HG03378 (cell line): Measurements from ENCODE around the gene COL5A3.

Experiments used
- ATAC-seq: cut with Tn5 transposase; IDR thresholded peaks from one replicate; pipeline ENCODE4 v1.9.1; 2021; ENCODE audit warnings: mild to moderate bottlenecking, moderate library complexity; ENCODE audit not compliant: unreplicated experiment

The COL5A3 gene

DNA sequence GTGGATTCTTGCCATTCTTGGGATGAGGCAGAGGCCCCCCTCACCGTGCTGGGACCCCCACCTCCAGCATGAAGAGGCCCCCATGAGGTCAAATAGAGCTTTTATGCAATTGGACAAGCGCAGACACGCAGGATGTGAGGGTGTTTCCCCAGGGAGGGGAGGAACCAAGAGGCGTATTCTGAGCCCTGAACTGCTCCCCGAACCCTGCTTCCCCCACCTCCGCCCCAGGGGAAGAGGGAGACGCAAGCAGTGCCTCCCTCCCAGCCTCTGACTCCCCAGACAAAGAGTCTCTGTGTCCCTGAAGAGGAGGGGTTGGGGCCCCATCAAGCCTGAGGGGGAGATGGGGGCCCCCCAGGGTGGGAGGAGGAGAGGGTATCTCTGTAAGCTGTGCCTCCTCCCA is 1.7 kb upstream of the COL5A3 start:
- no peak for ATAC-seq

DNA sequence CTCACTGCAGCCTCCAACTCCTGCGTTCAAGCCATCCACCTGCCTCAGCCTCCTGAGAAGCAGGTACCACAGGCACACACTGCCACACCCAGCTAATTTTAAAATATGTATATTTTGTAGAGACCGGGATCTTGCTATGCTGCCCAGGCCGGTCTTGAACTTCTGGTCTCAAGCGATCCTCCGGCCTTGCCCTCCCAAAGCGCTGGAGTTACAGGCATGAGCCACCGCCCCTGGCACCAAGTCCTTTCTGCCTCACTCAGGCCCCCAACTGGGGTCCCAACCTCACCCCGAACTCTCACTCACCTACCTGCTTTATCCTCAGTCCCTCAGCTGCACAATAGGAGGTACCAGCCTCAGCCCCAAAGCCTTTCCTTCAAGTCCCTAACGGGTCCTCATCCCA is 635 bp upstream of the COL5A3 start:
- ATAC-seq: no peak

DNA sequence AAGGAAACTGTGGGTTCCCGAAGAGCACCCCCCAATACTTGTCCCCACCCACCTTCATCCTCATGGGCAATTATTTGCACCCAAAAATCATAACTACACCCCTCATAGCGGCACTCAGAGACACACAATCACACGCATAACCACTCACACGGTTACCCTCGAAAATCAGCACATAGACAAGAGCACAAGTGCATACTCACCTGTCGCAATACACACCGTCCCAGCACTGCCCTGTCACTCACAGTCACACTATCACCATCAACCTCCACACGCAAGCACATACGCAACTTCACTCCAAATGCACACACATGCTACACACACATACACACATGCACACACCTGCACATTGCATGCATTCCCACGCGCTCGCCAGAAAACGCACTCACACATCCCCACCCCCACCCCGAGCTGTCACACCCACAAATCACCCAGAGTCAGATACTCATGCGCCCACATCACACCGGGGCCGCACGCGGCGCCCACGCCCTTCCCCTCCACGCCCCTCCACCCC is 535 bp downstream of the COL5A3 start:
- ATAC-seq: no peak

DNA sequence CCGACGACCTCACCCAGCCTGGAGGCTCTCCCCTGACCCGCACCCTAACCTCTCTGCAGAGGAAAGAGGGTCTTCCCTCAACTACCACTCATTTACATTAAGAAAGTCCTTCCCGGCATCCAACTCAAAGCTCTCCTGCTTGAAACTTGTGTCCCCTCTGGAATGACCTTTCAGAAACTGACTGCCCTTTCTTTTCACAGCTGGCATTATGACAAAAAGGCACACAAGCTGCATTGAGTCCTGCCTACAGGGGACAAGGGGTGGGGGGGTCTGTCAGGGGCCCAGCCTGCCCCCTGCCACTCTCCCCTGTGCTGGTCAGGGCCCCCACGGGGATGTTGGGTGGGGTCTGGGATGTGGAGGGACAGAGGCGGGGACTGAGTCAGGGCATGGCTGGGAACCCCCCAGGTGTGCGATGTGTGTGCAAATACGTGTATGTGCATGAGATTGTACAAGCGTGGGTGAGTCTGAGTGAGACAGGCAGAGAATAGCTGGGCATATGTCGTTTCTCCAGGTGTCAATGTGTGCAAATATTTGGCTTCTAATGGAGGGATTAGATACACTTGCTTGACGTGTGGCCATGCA is 2.0 kb downstream of the COL5A3 start:
- no peak for ATAC-seq

DNA sequence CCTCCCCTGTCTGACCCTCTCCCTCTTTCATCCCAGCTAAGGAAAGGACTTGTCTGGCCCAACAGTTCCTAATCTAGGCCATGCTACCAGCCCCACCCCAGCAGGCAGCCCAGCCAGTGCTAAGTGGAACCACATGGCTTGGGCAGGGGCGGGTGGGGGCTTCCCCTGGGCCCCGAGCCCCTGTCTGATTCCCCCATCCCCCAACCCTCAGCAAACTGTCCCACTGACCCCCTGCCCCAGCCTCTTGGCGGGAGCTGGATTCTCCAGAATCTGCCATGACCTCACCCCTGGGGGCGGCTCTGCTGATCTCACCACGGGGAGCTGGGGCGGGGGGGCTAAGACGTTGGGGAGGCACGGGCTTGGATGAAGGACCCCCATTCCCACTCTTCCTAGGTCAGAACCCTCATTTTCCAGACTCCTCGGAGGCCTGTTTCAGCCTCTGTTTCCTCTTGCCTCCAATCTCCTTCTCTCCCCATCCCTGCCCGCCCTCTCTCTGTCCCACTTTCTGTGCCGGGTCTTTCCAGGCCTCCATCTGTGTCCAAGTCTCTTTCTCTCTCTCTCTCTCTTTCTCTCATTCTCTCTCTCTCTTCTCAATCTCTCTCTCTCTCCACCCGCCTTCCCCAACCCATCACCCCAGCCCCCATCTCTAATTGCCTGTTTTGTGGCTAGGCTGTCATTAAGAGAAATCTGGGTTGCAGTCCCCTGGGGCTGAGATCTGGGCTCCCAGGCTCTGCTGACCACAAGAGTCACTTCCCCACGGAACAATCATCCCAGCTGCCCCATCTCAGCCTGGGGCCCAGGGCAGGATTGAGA is 2.7 kb downstream of the COL5A3 start:
- no peak for ATAC-seq

DNA sequence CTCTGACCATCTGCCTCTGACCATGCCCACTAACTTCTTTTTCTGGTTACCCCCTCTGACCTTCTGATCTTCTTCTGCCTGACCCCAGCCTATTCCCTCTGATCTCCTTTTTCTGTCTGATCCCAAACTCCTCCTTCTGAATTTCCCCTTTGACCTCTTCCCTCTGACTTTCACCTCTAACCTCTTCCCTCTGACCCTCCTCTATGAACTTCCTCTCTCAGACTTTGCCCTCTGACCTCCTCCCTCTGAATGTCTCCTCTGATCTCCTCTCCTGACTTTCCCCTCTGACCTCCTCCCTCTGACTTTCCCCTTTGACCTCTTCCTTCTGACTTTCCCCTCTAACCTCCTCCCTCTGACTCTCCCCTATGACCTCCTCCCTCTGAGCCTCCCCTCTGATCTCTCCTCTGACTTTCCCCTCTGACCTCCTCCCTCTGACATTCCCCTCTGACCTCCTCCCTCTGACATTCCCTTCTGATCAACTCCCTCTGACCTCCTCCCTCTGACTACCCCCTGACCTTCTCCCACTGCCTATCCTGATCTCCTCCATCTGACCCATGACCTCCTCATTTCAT is 3.5 kb downstream of the COL5A3 start:
- no peak for ATAC-seq

DNA sequence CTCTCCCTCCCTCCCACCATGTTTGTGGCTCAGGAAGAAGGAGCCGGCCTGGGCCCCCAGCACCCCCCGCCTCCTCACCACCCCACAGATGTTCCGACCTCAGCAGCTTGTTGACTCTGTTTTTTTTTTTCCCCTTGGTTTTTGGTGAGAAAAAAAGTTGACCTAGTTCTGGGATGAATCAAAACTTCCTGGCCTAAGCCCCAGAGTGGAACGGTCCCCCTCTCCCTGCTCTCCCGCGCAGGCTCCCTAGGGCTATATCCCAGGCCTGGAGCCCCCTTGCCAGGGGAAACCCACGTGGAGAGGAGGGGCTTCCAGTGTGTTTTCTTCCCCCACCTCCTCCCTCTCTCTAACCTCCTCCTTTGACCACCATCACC is 4.0 kb downstream of the COL5A3 start:
- ATAC-seq: no peak

DNA sequence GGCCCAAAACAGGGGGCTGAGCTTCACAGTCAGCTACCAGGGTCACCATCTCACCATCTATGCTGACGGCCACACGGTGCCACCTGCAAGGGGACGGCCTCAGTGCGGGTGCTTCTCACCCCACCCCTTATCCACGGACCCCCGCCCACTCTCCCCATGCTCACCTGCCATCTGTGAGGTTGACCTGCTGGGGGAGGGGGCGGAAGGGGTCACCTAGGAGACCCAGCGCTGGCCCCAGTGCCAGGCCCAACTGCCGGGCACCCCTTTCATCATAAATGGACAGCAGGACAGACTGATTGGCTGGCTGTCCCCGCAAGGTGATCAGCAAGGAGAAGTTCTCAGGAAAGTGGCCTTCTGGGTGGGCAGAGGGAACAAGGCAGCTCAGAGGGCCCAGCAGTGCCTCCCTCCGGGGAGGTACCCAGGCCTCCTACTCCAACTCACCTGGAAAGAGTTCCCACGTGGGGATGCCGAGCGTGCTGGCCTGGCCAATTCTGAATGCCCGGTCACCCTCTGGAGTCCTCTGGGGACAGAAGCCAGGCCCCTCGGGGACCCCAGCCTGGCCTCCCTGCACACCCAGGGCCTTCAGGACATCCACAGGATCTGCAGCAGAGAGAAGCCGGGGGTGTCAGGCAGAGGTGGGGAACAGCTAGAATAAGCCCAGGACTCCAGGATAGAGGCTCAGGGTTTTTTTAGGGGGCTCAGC is 4.5 kb downstream of the COL5A3 start:
- no peak for ATAC-seq

DNA sequence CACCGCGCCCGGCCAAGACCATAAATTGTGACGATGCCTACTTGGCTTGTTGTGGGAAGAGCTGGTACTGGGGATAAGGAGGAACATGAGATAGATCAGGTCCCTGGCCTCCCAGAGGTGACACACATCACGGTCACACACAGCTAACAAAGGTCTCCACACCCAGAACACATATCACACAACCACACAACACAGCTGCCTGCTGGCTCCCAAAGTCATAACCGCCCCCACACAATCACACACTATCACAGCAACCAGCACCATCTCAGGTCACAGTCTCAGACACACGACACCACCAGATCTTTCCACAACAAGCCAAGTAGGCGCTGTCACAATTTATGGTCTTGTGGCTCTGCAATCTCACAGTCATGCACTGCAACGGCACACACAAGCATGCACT is 5.7 kb downstream of the COL5A3 start:
- ATAC-seq: no peak

DNA sequence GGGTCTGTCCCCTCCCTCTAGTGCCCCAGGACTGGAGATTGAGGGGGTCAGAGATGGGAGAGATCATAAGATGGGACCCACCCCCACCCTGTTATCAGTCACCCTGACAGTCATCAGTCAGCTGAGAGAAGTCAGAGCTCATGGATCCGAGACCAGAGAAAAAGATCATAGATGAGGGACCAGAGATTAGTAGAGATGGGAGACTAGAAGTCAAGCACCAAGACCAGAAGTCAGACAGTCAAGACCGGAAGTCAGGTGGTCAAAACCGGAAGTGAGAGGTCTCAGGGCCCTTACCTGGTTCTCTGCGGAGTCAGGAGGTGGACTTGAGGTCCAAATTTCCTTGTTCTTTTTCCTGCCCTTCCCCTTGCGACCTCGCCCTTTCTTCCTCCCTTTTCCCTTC is 7.0 kb downstream of the COL5A3 start:
- ATAC-seq: no peak

DNA sequence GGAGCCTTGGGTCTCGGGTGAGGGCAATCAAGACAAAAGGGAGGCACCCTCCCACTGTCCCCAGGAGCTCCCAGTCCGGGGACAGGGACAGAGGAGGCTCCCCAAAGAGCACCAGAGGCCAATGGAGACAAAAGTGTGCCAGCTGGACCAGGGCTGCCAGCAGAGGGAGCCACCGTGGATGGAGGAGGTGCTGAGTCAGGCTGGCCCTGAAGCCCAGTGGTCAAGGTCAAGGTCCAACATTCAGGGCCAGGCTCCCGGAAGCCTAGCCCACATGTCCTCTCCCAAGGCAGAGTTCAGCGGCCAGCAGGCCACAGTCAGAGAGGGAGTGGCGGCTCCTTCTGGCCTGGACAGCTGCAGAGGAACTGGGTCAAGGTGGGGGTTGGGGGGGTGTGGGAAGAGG is 8.4 kb downstream of the COL5A3 start:
- no peak for ATAC-seq

DNA sequence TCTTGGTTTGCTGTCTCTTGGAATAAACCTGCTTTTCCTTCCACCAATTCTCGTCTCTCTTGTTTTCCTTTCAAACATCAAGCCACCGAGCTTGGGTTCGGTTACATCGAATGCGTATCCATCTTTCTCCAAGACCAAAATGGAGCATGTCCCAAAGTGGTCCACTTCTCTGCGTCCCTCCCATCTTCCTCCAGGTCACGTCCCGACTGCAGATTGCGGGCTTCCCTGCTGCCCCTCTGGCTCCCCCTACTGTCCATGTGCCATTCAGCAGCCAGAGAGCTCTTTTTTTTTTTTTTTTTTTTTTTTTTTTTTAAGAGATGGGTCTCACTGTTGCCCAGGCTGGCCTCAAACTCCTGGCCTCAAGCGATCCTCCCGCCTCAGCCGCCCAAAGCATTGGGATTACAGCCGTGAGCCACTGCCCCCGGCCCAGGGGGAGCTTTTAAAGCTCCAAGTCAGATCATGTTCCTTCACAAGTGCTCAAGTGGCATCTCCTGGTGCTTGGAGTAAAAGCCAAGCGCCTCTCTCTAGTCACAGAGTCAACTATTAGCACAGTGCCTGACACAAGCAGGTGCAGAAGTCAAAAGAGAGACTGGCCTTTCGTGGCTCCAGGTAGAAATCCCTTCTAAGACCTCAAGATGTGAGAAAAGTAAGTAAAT is 10.0 kb downstream of the COL5A3 start:
- no peak for ATAC-seq

DNA sequence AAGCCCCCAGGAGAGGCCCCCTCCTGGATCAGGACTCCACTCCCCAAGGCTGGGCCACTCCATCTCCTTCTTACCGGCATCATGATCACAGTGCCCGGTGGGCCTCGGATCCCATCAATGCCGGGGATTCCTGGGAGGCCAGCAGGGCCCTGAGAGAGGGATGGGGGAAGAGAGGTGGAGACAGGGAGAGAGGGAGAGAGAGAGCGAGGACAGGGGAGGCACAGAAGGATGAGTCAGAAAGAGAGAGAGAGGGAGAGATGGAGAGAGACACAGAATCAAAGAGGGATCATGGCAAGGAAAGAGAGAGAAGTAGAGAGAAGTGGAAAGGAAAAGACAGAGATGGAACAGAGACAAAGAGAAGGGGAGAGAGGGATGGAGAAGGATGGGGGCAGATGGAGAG is 13.8 kb downstream of the COL5A3 start:
- ATAC-seq: no peak

DNA sequence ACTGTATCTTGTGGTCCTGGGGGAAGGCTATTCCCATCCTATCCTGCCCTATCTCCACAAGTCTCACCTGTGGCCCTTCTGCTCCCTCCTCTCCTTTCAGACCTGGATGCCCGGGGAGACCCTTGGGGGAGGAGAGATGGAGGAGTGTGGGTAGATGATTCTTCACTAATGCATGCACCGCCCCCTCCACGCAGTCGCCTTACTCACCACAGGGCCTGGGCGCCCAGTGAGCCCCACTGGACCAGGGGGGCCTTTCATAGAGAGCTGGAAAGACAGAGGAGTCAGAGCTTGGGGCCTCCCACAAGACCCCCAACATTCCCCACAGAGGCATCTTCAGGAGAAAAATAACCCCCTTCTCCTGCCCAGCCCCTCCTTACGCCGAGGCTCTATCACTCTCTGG is 14.3 kb downstream of the COL5A3 start:
- no peak for ATAC-seq

DNA sequence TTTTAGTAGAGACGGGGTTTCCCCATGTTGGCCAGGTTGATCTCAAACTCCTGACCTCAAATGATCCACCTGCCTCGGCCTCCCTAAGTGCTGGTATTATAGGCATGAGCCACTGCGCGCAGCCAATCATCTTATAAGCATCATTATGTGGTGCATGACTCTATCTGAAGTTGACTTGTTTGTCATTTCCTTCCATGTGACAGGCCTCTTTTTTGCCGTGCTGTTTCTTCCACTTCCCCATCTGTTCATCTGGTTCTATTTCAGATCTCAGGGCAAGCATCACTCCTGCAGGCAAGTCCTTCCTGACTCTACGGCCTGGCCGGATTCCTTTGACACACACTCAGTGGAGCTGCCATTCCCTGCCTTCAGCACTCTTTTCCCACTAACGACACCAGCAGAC is 15.2 kb downstream of the COL5A3 start:
- no peak for ATAC-seq

DNA sequence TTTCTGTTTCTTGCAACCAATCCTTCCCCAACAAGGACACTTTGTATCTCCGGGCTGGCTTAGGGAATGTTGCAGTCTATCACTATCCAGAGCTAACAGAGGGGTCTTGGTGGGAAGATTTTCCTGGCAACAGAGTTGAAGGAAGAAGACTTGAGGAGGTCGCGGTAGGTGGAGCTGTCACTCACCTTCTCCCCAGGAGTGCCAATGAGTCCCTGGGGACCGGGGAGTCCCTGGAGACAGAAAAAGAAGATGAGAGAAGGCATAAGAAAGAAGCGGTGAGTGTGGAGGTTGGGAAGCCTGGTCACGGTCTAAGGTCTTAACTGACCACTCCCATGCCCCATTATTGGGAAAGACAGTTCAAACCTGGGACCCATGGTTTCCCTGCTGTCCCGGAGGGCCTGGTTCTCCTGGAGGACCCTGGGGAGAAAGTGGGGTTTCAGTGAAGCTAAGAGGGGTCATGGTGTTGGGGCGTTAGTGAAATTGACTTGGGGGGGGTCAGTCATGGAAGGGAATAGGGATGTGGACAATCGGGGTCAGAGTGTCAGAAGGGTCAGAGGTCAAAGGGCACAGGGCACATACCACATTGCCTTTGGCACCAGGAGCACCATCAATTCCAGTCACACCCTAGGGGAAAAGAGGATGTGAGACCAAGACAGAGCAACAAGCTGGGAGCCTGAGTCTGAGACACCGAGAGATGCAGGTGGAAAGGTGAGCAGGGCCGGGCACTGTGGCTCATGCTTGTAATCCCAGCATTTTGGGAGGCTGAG is 18.7 kb downstream of the COL5A3 start:
- ATAC-seq: no peak

DNA sequence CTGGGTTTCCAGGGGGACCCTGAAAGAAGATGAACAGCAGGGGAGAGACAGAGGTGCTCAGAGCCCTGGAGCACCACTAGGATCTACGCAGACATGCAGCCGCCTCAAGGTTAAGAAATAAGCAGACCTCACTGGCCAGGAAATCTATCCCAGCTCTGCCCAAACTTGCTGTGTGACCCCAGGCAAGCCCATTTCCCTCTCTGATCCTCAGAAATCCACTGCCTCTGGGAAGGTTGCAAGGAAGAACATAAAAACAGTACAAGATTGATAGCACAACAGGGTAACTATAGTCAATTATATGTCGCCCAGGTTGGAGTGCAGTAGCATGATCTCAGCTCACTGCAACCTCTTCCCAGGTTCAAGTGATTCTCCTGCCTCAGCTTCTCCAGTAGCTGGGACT is 20.8 kb downstream of the COL5A3 start:
- no peak for ATAC-seq

DNA sequence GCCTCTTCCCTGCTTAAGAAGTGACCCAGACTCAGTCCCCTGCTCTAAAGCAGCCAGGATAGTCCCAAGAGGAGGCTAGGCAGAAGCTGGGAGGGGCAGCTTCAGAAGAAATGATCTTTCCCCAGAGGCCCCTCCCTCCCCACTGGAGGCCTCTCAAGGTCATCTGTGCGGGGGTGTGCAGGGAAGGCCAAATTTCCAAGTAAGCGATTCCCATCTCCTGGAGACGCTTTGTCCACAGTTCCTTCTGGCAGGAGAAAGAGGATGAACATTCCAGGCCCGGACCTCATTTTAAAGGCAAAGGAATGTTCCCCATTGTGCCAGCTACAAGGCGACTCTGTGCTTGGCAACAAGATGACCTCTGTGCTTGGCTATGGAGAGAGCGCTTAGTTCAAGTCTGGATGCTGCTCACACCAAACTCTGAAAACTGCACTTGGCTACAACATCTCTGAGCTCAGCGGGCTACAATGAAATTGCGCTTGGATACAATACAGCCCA is 23.5 kb downstream of the COL5A3 start:
- ATAC-seq: no peak

DNA sequence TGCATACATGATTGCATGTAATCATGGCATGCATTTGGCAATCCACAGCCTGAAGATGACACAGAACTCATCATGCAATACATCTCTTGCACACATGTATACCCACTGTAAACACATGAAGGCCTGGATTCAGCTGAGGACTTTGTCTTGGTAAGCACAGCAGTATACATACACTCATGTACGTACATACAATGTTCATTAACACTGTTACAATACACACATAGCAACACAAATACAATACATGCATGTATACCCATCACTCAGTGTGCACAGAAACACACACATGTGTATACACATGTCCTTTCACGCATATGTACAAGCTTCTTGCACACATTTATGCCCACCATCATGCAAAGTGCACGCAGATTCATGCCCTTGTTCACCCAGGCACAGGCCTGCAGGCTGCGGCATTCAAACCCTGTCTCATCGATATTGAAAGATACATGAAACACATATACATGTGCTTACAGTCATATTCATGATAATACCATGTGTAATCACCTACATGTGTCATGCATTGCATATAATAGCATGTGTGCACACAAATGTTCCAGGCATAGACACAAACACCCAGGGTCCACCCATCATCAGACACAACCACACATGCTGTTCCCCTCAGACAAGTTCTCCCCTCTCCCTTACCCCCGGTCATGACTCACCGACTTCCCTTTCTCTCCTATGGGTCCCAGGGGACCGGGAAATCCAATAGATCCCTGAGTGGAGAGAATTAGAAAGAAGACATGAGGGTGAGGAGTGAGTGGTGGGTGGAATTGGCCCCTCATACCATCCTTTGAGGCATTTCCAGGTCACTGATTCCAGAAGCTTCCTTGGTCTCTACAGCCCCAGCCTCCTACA is 28.7 kb downstream of the COL5A3 start:
- no peak for ATAC-seq
